ENCODE measurements around the gene CRP. TPM values are rescaled to one million over a fixed set of nuclear protein-coding genes. Genes with fewer than 3 reads are reported as not detected.
"Not testable (repeated sequence)": the region's sequence is repeated elsewhere in the genome, so short reads cannot be mapped to it uniquely, and the experiment has no call there.

CRP gene
- polyA plus RNA-seq, 2 of the 4 experiments (the other 2 are of a cell fraction): not detected

- no peak for TF ChIP-seq RAD21 (conservative IDR thresholded peaks at IDR 0.05 in 1 of 2, IDR thresholded peaks at IDR 0.05 in 1 of 2)
These were observed 39.3 kb downstream of the CRP start (continued) for GRCh38 chr1:159675046-159675445.

- FAIRE-seq; H3K4me3 ChIP-seq; H3K4me1 ChIP-seq; H3K4me2 ChIP-seq; H3K27ac ChIP-seq; H3K9me3 ChIP-seq; DNase-seq (ENCODE audit: low read depth in 1 of 2, low spot score in 1 of 2); CTCF ChIA-PET; POLR2A ChIA-PET; ATAC-seq: not testable (repeated sequence)
- WGBS (ENCODE audit: missing lambda C conversion rate): 30% methylated on average over 1 of the region's 1 CpG
These were observed 42.0 kb downstream of the CRP start for GRCh38 chr1:159672390-159672789.

GRCh38 chr1:159669338-159669737 is 45.1 kb downstream of the CRP start:
- 30% methylated on average over 1 of the region's 1 CpG for WGBS (ENCODE audit: missing lambda C conversion rate)
- DNase-seq (ENCODE audit: low read depth in 1 of 2, low spot score in 1 of 2) (no peak), ATAC-seq (no peak), FAIRE-seq (no peak)
- POLR2A ChIA-PET: no interaction called here
- Histone ChIP-seq H3K4me3 (no peak overlapping the region), H3K4me2 (no peak overlapping the region), H3K27ac (no peak overlapping the region), H3K4me1 (no peaks in the 10 kb centered on the region), H3K9me3 (peaks cover 5% of the 10 kb centered on the region; the same call in 1 of the 3 replicates)
- CTCF ChIA-PET: interaction anchor here (1.9 kb wide), 1 partner anchor 32 kb away, joined by 4 read pairs; no protein-coding TSS in a partner anchor
- no peak for TF ChIP-seq ZNF302 (CRISPR knock-in tag; IDR thresholded peaks at IDR 0.05)
- TF ChIP-seq PBX3 (IDR thresholded peaks at IDR 0.05): no peak
- no peak for TF ChIP-seq HEYL (CRISPR knock-in tag; IDR thresholded peaks at IDR 0.05)
- no peak for TF ChIP-seq POLR2AphosphoS2 (conservative IDR thresholded peaks at IDR 0.05; ENCODE audit: low read length)
- no peak for TF ChIP-seq POLR2A (IDR thresholded peaks at IDR 0.05; ENCODE audit: low read length)
- TF ChIP-seq FOSB (CRISPR knock-in tag; IDR thresholded peaks at IDR 0.05): no peak
- no peak for TF ChIP-seq NR3C1 (IDR thresholded peaks at IDR 0.05)
- TF ChIP-seq CBX2 (IDR thresholded peaks at IDR 0.05; ENCODE audit: borderline replicate concordance, low read depth): no peak
- no peak for TF ChIP-seq PHF8 (IDR thresholded peaks at IDR 0.05; ENCODE audit: borderline replicate concordance, low read depth)
- TF ChIP-seq CEBPB (IDR thresholded peaks at IDR 0.05): no peak
- no peak for TF ChIP-seq HOXB5 (CRISPR knock-in tag; IDR thresholded peaks at IDR 0.05)
- TF ChIP-seq NPAS2 (CRISPR knock-in tag; IDR thresholded peaks at IDR 0.05; ENCODE audit: borderline replicate concordance): no peak
- no peak for TF ChIP-seq HES2 (IDR thresholded peaks at IDR 0.05)

GRCh38 chr1:159668739-159669138 is 45.6 kb downstream of the CRP start:
- H3K4me2 ChIP-seq: no peak overlapping the region
- CTCF ChIA-PET: interaction anchor here (1.9 kb wide), 1 partner anchor 32 kb away, joined by 4 read pairs; no protein-coding TSS in a partner anchor
- TF ChIP-seq HEYL (CRISPR knock-in tag; IDR thresholded peaks at IDR 0.05) (no peak), POLR2AphosphoS2 (conservative IDR thresholded peaks at IDR 0.05; ENCODE audit: low read length) (no peak), RARB (CRISPR knock-in tag; IDR thresholded peaks at IDR 0.05) (no peak), EHF (CRISPR knock-in tag; IDR thresholded peaks at IDR 0.05) (no peak), TP53 (CRISPR knock-in tag; IDR thresholded peaks at IDR 0.05) (no peak), HDAC2 (IDR thresholded peaks at IDR 0.05) (no peak), CHD2 (IDR thresholded peaks at IDR 0.05; ENCODE audit: low read length, partially characterized antibody) (no peak), ESRRA (IDR thresholded peaks at IDR 0.05; ENCODE audit: borderline replicate concordance, low read length) (no peak), HOXB13 (CRISPR knock-in tag; IDR thresholded peaks at IDR 0.05; ENCODE audit: low read depth) (no peak), CEBPB (IDR thresholded peaks at IDR 0.05) (no peak), CTCF (IDR thresholded peaks at IDR 0.05) (no peak), ATOH8 (CRISPR knock-in tag; IDR thresholded peaks at IDR 0.05; ENCODE audit: low read depth) (no peak), PHF8 (IDR thresholded peaks at IDR 0.05; ENCODE audit: borderline replicate concordance, low read depth) (no peak)
- no peaks in the 10 kb centered on the region for H3K4me1 ChIP-seq
- peaks cover 6% of the 10 kb centered on the region; the same call in 2 of the 3 replicates for H3K9me3 ChIP-seq
- ATAC-seq (no peak), DNase-seq (ENCODE audit: low read depth in 1 of 2, low spot score in 1 of 2) (no peak), FAIRE-seq (no peak)
- WGBS (ENCODE audit: missing lambda C conversion rate): 34% methylated on average over 3 of the region's 3 CpGs
- POLR2A ChIA-PET: no interaction called here
- no peak overlapping the region for H3K27ac ChIP-seq
- no peak overlapping the region for H3K4me3 ChIP-seq

All from A549 (cell line).